Ishikawa (cell line): ENCODE data around the gene GTF3C1.

Source experiments
- CEBPB ChIP-seq: IDR thresholded peaks from 2 replicates; pipeline ENCODE4 v1.6.1; 2012
- CREB1 ChIP-seq: IDR thresholded peaks from 2 replicates; pipeline ENCODE4 v1.6.1; 2012; ENCODE audit warnings: low read depth
- EGR1 ChIP-seq: IDR thresholded peaks from 2 replicates; pipeline ENCODE4 v1.6.1; 2012
- EP300 ChIP-seq: IDR thresholded peaks from 2 replicates; pipeline ENCODE4 v1.6.1; 2012; ENCODE audit warnings: borderline replicate concordance
- FOXM1 ChIP-seq: IDR thresholded peaks from 2 replicates; pipeline ENCODE4 v1.6.1; 2012; ENCODE audit warnings: low read depth, borderline replicate concordance
- NFIC ChIP-seq: IDR thresholded peaks from 2 replicates; pipeline ENCODE4 v1.6.1; 2012
- RAD21 ChIP-seq: IDR thresholded peaks from 2 replicates; pipeline ENCODE4 v1.6.1; 2012; ENCODE audit warnings: low read depth
- TAF1 ChIP-seq: IDR thresholded peaks from 2 replicates; pipeline ENCODE4 v1.6.1; 2012; ENCODE audit warnings: low read depth, mild to moderate bottlenecking
- TCF12 ChIP-seq: IDR thresholded peaks from 2 replicates; pipeline ENCODE4 v1.6.1; 2012; ENCODE audit warnings: low read depth
- TEAD4 ChIP-seq: IDR thresholded peaks from 2 replicates; pipeline ENCODE4 v1.6.1; 2012
- YY1 ChIP-seq: IDR thresholded peaks from 2 replicates; pipeline ENCODE4 v1.6.1; 2012; ENCODE audit warnings: low read depth
- ZBTB7A ChIP-seq: IDR thresholded peaks from 2 replicates; pipeline ENCODE4 v1.6.1; 2012; ENCODE audit warnings: low read depth
- TF ChIP-seq, protein P1 (sequence below): IDR thresholded peaks from 2 replicates; pipeline ENCODE4 v1.6.1; 2012; ENCODE audit warnings: low read depth, mild to moderate bottlenecking
- TF ChIP-seq, protein P2 (sequence below): IDR thresholded peaks from 2 replicates; pipeline ENCODE4 v1.6.1; 2012

DNA sequence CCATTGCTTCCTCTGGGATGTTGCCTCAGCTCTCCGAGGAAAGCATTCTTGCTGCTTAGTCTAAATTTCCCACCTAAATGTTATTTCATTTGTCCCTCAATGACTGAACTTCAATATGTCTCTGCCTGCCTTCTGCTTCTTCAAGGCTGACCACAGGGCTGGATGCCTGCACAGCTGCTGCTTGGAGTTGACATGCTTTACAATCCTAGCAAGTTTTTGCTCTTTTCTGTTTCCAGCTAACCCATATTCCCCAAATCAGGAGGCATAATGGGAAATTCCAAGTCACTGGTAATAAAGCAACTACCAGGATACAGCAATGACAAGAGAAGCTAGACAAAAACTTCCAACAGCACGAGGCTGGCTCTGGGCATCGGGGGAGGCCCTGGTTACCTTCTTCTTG lies 48.9 kb downstream of the GTF3C1 start:
- TF ChIP-seq, protein P1, sequence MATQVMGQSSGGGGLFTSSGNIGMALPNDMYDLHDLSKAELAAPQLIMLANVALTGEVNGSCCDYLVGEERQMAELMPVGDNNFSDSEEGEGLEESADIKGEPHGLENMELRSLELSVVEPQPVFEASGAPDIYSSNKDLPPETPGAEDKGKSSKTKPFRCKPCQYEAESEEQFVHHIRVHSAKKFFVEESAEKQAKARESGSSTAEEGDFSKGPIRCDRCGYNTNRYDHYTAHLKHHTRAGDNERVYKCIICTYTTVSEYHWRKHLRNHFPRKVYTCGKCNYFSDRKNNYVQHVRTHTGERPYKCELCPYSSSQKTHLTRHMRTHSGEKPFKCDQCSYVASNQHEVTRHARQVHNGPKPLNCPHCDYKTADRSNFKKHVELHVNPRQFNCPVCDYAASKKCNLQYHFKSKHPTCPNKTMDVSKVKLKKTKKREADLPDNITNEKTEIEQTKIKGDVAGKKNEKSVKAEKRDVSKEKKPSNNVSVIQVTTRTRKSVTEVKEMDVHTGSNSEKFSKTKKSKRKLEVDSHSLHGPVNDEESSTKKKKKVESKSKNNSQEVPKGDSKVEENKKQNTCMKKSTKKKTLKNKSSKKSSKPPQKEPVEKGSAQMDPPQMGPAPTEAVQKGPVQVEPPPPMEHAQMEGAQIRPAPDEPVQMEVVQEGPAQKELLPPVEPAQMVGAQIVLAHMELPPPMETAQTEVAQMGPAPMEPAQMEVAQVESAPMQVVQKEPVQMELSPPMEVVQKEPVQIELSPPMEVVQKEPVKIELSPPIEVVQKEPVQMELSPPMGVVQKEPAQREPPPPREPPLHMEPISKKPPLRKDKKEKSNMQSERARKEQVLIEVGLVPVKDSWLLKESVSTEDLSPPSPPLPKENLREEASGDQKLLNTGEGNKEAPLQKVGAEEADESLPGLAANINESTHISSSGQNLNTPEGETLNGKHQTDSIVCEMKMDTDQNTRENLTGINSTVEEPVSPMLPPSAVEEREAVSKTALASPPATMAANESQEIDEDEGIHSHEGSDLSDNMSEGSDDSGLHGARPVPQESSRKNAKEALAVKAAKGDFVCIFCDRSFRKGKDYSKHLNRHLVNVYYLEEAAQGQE = no peak
- TF ChIP-seq TEAD4 (no peak), TAF1 (no peak), EP300 (no peak), ZBTB7A (no peak), NFIC (no peak), CEBPB (no peak), RAD21 (no peak), YY1 (no peak), CREB1 (no peak), FOXM1 (no peak), TCF12 (no peak), EGR1 (no peak)
- TF ChIP-seq, protein P2, sequence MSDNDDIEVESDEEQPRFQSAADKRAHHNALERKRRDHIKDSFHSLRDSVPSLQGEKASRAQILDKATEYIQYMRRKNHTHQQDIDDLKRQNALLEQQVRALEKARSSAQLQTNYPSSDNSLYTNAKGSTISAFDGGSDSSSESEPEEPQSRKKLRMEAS = no peak
